ENCODE measurements around the gene REV1.
"Not testable (repeated sequence)": the region's sequence is repeated elsewhere in the genome, so short reads cannot be mapped to it uniquely, and the experiment has no call there.

DNA sequence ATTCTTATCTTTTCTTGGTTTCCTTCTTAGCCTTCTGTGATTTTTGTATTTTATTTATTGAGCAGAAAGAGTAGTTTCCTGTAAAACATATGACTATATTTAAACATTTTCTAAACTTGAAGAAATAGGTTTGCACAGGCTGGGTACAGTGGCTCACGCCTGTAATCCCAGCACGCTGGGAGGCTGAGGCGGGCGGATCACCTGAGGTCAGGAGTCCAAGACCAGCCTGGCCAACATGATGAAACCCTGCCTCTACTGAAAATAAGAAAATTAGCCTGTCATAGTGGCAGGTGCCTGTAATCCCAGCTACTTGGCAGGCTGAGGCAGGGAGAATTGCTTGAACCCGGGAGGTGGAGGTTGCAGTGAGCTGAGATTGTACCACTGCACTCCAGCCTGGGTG lies 121.0 kb downstream of the REV1 start:
- TF ChIP-seq, protein P1, sequence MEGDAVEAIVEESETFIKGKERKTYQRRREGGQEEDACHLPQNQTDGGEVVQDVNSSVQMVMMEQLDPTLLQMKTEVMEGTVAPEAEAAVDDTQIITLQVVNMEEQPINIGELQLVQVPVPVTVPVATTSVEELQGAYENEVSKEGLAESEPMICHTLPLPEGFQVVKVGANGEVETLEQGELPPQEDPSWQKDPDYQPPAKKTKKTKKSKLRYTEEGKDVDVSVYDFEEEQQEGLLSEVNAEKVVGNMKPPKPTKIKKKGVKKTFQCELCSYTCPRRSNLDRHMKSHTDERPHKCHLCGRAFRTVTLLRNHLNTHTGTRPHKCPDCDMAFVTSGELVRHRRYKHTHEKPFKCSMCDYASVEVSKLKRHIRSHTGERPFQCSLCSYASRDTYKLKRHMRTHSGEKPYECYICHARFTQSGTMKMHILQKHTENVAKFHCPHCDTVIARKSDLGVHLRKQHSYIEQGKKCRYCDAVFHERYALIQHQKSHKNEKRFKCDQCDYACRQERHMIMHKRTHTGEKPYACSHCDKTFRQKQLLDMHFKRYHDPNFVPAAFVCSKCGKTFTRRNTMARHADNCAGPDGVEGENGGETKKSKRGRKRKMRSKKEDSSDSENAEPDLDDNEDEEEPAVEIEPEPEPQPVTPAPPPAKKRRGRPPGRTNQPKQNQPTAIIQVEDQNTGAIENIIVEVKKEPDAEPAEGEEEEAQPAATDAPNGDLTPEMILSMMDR (conservative IDR thresholded peaks at IDR 0.05; ENCODE audit: low read depth, low read length) = not testable (repeated sequence)
- TF ChIP-seq, protein P2, sequence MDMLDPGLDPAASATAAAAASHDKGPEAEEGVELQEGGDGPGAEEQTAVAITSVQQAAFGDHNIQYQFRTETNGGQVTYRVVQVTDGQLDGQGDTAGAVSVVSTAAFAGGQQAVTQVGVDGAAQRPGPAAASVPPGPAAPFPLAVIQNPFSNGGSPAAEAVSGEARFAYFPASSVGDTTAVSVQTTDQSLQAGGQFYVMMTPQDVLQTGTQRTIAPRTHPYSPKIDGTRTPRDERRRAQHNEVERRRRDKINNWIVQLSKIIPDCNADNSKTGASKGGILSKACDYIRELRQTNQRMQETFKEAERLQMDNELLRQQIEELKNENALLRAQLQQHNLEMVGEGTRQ (IDR thresholded peaks at IDR 0.05; ENCODE audit: low read depth, low read length) = not testable (repeated sequence)
- not testable (repeated sequence) for TF ChIP-seq CEBPB, POLR2A (IDR thresholded peaks at IDR 0.05; ENCODE audit: low read depth, low read length)
